GM18858 (cell line): ENCODE results near the gene GAB1.

Source experiments
- ATAC-seq: cut with Tn5 transposase; IDR thresholded peaks from one replicate; pipeline ENCODE4 v1.9.1; 2021; ENCODE audit not compliant: unreplicated experiment

GAB1 gene

DNA sequence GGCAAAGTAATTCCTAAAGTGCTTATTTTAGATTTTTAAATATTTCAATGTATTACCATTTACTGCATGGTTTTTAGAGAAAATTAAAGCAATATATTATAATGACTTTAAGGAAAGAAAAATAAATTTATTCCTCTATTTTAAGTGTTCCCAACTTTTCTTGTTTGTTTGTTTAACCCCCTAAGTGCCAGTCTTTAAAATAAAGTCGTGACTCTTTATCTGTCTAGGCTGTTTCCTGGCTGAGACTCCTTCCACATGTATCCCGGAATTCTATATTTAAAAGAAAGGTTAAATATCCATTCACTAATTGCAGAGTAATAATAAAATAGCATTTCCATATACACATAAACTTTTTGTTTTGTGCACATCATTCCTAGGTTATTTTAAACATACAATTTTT lies 71.2 kb downstream of the GAB1 start:
- no peak for ATAC-seq

DNA sequence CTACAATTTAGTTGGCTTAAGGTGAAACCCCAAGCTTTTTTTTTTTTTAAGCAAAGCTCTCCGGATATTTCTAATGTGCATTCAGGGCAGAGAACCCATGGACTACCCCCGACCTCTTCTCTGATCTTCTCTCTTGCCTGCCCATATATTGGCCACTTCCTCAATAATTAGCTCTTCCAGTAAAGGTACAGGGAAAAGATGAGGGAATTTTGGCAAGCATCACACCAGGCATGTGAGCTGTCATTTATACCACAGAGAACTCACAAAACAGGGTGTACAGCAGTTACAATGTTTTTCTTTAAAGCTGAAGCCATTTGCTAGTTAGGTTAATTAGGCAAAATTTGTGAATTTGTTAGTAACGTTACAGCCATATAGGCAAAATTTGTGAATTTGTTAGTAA lies 73.3 kb downstream of the GAB1 start:
- no peak for ATAC-seq

DNA sequence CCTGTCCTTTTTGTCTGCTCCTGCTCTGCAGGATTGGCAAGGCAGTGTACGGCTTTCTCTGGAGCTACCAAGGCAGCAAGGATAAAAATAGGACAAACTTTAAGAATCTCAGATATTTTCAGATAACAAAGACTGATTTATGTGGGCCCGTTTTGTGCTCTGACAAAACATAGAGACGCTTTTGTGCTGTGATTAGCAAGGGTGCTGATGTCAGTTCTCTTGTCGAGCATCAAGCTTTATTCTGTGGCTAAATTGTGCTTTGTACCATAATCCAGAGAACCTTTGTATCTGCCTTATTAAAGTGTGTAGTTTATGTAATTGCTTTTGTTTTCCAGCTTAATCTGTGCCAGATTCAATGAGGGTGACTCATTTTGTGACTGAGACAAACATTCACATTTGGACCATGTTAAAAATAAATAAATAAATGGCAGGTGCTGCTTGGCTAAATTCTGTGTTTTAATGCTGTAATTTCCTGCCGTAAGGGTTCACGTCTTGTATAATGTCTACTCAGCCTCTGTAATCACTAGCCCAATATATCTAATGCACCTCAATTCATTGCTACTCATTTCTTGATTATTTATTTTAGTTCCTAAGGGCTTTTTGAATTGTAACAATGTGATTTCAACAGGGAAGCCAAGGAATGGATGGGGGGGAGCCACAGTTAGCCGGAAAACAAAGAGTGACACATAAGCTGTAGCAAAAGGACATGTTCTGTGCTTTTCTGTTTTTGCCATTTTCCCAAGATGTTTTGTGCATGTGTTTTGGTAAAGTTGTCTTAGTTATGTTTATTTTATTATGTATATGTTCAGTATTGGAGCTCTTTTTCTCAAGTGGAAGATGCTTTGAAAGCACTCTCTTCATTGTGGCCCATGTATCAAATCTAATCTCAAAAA lies 75.1 kb downstream of the GAB1 start:
- ATAC-seq = no peak

DNA sequence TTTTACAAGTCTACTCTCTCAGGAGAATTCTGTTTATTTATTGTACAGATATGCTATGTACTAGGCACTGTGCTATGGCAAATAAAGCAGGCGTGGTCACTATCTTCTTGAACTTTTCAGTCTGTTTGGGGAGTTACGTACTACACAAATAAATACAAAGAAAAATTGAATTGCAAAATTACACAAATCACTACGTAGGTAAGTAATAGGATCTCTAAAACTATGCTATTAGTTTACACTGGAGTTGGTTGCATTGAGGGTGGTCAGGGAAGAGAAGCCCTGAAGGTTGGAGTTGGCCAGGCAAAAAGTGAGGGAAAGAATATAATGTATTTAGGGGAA lies 75.7 kb downstream of the GAB1 start:
- ATAC-seq = no peak

DNA sequence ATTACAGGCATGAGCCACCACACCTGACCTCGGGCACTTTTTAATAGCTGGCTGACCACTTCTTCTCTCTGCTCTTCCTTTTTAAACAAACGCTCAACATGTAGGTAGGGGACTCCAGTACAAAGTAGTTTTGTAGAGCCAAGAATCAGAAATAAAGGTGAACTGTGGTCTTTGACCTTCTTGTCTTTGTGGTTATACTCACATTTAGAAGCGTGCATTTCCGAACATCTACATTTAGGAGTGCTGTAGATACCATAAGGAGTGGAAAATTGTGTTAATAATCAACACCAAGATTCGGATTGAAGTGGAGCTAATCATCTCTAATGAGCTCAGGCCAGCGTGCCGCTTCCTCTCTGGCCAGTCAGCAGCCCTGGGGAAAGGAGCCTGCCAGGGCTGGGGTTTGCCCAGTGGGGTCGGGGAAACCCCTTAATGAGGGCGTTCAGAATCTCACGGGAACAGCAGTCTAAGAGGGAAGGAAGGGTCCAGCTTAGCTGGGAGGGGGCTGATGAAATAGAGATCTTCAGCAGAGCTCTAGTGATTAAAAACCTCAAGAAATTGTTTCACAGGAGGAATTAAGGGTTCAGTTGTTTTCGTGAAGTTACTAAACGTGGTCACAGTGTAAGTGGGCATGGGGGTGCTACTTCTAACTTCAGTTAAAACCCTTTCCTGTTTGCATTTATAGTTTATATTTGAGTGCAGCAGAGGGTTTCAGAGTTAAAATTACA lies 81.2 kb downstream of the GAB1 start:
- peak; percentile 85 for ATAC-seq

DNA sequence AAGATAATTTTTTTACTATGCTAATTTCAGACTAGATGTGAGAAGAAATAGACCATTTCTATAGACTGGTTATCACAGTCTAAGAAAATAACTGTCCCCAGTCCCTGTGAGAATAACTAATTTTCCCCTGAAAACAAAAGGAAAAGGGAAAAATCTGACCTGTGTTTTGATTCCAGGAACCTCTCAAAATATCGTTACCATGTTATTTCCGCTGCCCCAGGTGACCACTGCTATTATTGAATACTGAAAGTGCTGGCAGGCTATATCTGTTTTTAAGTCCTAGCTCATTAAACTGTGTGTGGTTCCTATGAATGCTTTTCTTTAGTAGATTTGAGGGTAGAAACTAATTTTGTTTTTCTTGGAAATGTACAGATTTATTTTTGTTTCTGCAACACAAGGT lies 83.6 kb downstream of the GAB1 start:
- no peak for ATAC-seq

DNA sequence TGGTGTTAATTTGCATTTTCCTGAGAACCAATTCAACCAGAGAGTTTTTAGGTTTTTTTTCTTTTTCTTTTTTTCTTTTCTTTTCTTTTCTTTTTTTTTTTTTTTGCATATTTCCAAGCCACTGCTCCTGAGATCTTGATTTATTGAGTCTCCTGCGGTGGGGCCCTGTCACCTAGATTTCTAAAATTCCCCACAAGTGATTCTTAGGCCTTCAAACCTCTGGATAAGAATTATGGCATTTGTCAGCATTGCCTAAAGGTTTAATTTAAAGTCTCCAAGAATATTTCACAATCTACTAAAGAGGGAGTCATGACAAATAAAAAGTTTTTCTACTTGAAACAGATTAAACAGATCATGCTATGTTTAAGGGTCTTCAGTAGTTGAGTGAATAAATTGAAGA lies 84.9 kb downstream of the GAB1 start:
- no peak for ATAC-seq

DNA sequence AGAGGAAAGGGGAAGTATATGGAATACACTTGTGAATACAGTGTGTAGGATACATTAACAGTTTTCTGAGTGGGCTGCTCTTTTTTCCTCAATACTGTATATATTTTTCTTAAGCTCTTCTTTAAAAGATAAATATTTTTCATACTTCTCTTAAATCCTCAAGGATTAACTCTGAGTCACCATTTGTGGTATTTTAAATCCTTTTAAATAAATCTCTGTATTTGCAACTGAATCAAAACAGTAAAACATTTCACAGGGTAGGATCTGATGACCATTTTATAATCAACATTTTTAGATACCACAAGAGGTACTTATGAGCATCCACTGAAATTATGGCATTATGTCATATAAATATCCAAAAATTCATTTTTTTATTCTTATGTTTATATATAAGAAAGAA lies 87.6 kb downstream of the GAB1 start:
- no peak for ATAC-seq

DNA sequence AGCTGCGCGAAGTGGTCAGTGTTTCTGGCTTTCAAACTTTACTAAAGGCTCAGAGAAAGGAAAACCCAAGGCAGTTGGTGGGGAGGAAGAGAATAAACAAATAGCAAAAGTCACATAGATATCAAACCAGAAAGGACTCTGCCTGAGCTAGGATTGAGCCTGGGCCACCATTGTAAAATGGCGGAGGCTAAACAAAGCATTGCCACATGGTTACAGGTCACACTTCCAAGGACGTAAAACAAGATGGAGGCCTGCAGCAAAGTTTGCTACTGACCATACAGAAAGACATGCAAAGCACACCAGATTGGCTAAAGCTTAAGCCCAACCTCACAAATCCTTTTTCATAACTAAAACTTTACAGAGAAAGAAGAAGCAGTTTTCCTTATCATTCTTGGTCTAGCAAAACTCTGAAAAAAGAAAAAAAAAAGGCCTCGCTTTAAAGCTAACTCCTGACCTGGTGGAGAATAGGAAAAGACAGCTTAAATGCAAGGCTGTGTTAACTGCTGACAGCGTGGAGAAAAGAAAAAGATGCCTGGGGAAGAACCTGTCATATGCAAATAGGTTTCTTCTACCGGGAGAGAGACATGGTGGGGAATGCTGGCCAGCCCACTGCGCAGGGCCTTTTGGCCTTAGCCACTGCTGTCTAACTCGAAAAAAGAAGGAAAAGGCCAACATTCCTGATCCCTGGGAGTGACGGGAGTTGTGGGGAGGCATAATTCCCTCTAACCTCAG lies 95.0 kb downstream of the GAB1 start:
- ATAC-seq = no peak

DNA sequence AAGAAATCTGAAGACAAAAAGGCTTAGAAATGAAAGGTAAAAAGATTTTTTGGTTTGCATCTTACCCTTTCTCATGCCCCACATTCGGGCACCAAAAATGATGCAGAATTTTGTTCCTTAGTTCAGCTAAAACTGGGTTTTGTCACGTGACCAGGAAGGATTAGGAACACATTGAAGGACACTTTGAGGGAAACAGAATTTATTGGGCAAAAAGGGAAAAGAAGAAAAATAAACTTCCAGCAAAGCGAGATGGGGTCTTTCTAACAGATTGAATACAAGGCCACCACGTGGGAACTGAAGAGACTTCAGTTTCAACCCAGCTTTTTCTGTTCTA lies 95.5 kb downstream of the GAB1 start:
- ATAC-seq = no peak

DNA sequence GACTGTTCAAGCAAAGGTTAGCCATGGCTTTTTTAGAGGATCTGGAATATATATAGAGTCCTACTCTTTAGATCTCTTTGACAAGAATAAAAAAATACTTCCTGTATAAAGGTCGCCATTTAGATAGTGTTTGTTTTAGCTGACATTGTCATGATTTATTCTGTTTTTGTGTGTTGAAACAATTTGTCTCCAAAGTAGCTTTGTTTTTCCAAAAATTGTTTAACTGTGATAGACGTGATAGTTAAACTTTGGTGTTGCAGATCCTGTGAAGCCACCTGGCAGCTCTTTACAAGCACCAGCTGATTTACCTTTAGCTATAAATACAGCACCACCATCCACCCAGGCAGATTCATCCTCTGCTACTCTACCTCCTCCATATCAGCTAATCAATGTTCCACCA lies 96.6 kb downstream of the GAB1 start:
- ATAC-seq = no peak

DNA sequence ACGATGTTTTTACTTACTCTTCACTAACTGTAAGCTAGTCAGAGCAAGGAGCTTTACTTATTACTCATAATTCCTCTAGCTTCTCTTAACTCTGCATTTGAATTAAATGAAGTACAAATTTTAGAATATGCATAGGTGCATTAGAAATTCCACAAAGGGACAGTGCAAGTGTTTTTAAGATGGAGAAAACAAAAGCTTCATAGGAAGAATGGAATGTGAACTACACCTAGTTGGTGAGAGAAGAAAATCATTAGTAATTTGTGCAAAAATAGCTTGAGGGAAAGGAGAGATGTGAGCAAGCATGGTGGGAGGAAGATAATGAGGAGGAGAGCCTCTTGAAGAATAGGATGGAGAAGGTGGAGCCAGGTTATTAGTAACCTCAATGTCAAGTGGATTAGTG lies 99.3 kb downstream of the GAB1 start:
- ATAC-seq = no peak

DNA sequence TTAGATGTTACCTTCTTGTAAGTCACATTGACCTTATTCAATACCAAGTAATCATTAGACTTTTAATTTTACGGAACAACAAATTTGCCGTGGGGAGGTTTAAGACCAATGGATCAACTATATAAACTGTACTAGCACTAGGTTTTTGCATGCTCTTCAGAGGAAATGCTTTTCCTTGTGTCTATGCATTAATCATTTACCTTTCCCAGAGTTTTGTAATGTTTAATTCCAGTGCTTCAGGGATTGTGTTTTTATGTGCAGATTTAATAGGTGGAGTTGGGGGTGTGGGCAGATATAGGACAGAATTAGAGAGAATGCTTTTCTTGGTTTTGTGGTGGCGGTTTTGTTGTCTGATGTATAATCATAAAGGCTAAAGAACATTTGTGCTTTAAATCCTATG lies 100.8 kb downstream of the GAB1 start:
- ATAC-seq = no peak

DNA sequence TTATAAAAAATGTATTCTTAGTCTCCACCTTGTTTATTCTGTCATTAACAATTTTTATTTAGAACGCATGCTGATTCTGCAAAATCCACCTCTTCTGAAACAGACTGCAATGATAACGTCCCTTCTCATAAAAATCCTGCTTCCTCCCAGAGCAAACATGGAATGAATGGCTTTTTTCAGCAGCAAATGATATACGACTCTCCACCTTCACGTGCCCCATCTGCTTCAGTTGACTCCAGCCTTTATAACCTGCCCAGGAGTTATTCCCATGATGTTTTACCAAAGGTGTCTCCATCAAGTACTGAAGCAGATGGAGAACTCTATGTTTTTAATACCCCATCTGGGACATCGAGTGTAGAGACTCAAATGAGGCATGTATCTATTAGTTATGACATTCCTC lies 101.3 kb downstream of the GAB1 start:
- no peak for ATAC-seq

DNA sequence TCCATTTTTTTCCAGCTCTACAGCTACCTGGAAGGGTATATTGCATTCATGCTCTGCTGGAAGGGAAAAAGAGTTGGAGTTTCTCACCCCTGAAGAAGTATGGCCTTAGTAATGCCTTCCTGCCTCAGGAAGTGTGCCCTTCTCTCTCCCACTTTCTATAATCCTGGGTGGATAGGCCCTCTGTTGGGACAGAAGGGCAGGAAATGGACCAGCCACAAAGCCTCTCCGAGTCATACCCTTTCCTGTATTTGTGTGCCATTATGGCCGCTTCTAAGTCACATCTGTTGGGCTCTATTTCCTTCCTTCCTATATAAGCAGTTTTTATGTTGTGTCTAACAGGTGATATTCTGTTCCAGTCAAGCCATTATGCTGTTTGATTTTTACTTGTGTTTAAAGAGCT lies 102.0 kb downstream of the GAB1 start:
- no peak for ATAC-seq

DNA sequence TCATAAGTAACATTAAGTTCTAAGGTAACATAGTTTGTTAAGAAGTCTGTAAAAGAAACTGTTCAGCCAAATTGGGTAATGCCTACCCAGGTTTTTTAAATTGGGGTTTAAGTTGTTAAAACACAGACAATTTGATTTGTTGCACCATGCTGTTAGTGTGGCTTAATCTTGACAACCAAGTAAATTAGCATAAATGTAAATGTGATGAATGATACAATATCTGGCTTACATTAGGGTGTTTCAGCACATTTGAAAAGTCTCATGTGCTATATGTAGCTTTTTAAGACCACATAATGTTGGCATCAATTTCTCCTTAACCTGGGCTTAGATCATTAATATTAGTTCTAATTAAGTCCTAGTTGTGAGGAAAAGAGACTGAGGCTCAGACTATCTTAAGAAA lies 104.4 kb downstream of the GAB1 start:
- no peak for ATAC-seq

DNA sequence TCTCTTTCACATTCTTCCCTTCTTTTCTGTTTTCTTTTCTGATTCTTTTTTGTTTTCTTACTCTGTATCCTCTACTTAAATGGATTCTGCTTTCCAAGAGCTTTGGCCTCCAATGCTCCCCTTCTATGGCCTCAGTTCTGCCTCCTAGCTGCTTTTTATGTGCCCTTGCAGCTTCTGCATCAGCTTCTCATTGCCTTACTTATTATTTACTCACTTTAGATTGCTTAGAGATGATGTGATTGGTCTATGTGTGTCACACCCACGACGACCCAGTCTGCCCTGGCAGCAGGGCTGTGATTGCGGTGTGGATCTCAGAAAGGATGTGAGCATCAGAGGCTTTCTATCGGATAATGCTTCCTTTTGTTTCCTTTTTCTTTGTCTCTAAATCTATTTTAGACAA lies 105.0 kb downstream of the GAB1 start:
- no peak for ATAC-seq

DNA sequence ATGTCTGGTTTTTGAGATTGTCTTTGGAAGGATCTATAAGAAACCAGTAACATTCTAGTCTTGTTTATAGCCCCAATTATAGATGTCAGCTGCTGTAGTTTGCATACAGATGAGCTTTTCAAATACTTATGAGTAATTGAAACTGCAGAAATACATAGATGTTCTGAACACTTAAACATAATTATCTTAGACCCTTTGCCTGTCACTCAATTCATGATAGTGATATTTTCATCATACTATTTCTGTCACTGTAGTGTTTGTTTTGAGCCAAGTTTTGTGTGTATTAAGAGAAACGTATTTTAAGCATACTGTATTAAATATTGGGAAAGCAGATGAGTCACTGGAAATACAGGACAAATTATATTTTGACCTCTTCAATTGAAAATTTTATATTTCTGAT lies 107.1 kb downstream of the GAB1 start:
- no peak for ATAC-seq

DNA sequence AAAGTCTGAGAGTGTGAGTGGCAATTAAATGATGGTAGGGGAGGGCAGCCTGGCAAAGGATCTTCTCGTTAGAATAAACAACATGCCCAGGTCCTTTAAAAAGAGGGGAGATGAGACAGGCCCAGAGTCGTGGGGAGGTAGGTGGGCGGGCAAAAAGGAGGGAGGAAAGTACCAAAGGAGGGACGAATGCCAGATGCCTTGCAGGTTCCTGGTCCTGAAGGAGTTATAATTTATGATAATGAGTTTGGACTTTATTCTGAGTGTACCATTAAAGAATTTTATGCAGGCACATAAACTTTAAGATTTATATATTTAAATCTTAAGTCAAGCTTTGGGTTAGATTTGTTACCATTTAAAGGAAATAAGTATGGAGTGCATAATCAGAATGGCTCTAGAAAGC lies 114.5 kb downstream of the GAB1 start:
- ATAC-seq = no peak

DNA sequence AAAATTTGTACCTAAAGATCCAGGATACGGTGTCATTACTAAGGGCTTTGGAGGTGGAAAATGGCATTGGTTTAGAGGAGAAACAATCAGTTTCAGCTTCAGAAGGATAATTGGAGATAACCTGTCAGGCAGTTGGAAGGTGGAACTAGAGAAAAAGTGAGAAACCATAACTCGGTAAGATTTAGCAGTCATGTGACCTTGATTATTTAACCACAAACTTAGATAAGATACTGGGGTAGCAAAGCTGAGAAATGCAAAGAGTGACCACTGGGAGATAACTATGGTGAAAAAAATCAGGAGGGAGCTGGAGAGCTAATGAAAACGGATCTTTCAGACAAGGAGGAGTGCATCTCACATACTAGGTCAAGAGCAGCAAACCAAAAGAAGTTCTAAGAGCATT lies 118.5 kb downstream of the GAB1 start:
- ATAC-seq = no peak

DNA sequence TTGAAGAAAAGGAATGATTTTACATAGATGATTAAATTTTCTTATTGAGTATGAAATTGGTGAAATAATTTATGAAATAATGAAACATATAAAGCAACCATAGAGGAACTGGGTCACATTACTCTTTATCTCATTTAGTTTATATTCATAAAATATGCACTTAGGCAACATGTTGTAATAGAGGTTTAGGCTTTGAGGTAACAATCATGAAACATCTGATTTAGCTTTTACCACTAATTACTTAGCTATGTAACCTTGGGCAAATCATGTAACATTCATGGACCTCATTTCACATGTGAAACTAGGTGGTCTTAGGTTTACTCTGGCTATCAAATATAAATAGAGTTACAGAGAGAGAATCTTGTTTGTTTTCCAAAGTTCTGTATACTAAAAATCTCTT lies 122.3 kb downstream of the GAB1 start:
- ATAC-seq = no peak
